Skeletal muscle tissue (tissue), 4 donors: ENCODE measurements around the gene ZDHHC16. TPM values are rescaled to one million over a fixed set of nuclear protein-coding genes. Genes with fewer than 3 reads are reported as not detected.
"Not testable (repeated sequence)": the region's sequence is repeated elsewhere in the genome, so short reads cannot be mapped to it uniquely, and the experiment has no call there.

ENCODE experiments used
- H3K27ac ChIP-seq: one replicate; pipeline ENCODE4 v1.7.0; 2013; ENCODE audit warnings: mild to moderate bottlenecking, low read depth, low read length, inconsistent platforms
- H3K27me3 ChIP-seq, 3 donors: one replicate each; pipeline ENCODE4 v1.7.0; 2013; ENCODE audit warnings: low read length in 3 of 3; ENCODE audit not compliant: control insufficient read depth in 3 of 3, insufficient read depth in 3 of 3
- H3K36me3 ChIP-seq, 3 donors: one replicate each; pipeline ENCODE4 v1.7.0; 2013; ENCODE audit warnings: low read length in 3 of 3; ENCODE audit not compliant: control insufficient read depth in 3 of 3, insufficient read depth in 3 of 3
- H3K4me1 ChIP-seq, 3 donors: one replicate each; pipeline ENCODE4 v1.7.0; 2013; ENCODE audit warnings: low read length in 3 of 3, mild to moderate bottlenecking in 3 of 3; ENCODE audit not compliant: control insufficient read depth in 3 of 3, insufficient read depth in 3 of 3
- H3K4me3 ChIP-seq, 3 donors: one replicate each; pipeline ENCODE4 v1.7.0; 2013; ENCODE audit warnings: low read length in 3 of 3
- H3K9ac ChIP-seq, 3 donors: one replicate each; pipeline ENCODE4 v1.7.0; 2013; ENCODE audit warnings: low read length in 3 of 3, mild to moderate bottlenecking in 3 of 3, moderate library complexity in 2 of 3, low read depth in 1 of 3
- H3K9me3 ChIP-seq, 3 donors: one replicate each; pipeline ENCODE4 v1.7.0; 2013; ENCODE audit warnings: low read length in 3 of 3; ENCODE audit not compliant: control insufficient read depth in 3 of 3
- total RNA-seq: library from RNA; depleted of rRNA; stranded (reverse); fragments of >200 nt; gene quantifications from one replicate; pipeline ENCODE4 v1.2.3, GENCODE V29; 2014
- donor health status: Osteomylitis.

Gene ZDHHC16
- 32.4 TPM for total RNA-seq

- Histone ChIP-seq H3K36me3 (peaks cover 8 to 12% (median 11%) of the 10 kb centered on the region in 3 donors), H3K27me3 (no peaks in the 10 kb centered on the region), H3K9me3 (no peaks in the 10 kb centered on the region), H3K4me1 (peaks cover 26 to 34% (median 29%) of the 10 kb centered on the region in 3 donors), H3K4me3 (peak within 1 kb of the TSS; percentile 95 to 99 (median 99)), H3K27ac (peak within 1 kb of the TSS; percentile 32), H3K9ac (peak within 1 kb of the TSS; percentile 63 to 90 (median 80))
These were observed at the start of gene ZDHHC16, which contains the start of gene EXOSC1 for GRCh38 chr10:97445722-97446639. ZDHHC16 (plus strand) TSS chr10:97446175; CDS start chr10:97451676, 5,501 bp downstream. EXOSC1 (minus strand) TSS chr10:97446006; CDS start chr10:97445985, 21 bp downstream.

GRCh38 chr10:97399843-97400545 is 46.0 kb upstream of the ZDHHC16 start:
- H3K4me3 ChIP-seq, result peak overlapping the region; percentile 79 to 97 (median 95)
- H3K9ac ChIP-seq, result peak overlapping the region; percentile 87 to 90 (median 88)
- peaks cover 12 to 18% (median 16%) of the 10 kb centered on the region in 3 donors for H3K4me1 ChIP-seq
- H3K27me3 ChIP-seq, result no peaks in the 10 kb centered on the region
- no peaks in the 10 kb centered on the region for H3K9me3 ChIP-seq
- peak overlapping the region; percentile 90 for H3K27ac ChIP-seq
- peaks cover 7 to 11% (median 8%) of the 10 kb centered on the region in 3 donors for H3K36me3 ChIP-seq

GRCh38 chr10:97400665-97401454 is 45.1 kb upstream of the ZDHHC16 start, which contains the start of gene RRP12:
RRP12 (minus strand) TSS chr10:97401340; CDS start chr10:97401231, 109 bp downstream.
- no peaks in the 10 kb centered on the region for H3K9me3 ChIP-seq

DNA sequence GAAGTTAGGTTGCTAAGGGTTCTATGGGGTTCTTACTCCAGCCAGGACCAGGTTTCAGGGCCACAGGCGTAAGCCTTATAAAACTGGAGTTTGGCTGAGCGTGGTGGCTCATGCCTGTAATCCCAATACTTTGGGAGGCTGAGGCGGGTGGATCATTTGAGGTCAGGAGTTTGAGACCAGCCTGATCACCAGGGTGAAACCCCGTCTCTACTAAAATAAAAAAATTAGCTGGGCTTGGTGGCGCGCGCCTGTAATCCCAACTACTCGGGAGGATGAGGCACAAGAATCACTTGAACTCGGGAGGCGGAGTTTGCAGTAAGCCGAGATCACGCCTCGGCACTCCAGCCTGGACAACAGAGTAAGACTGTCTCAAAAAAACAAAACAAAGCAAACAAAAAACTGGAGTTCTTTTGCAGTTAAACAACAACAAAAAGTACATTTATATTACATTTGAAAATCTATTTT is 44.5 kb upstream of the ZDHHC16 start:
- peak overlapping the region; percentile 90 for H3K27ac ChIP-seq
- peak overlapping the region; percentile 87 to 90 (median 88) for H3K9ac ChIP-seq
- peaks cover 12 to 18% (median 16%) of the 10 kb centered on the region in 3 donors for H3K4me1 ChIP-seq
- H3K36me3 ChIP-seq, result peaks cover 1 to 2% (median 2%) of the 10 kb centered on the region in 3 donors
- H3K9me3 ChIP-seq, result no peaks in the 10 kb centered on the region
- H3K27me3 ChIP-seq, result no peaks in the 10 kb centered on the region
- peak overlapping the region; percentile 79 to 97 (median 95) for H3K4me3 ChIP-seq

More at GRCh38 chr10:97400665-97401454, 45.1 kb upstream of the ZDHHC16 start, which contains the start of gene RRP12:
- Histone ChIP-seq H3K4me3 (peak within 1 kb of the TSS; percentile 79 to 97 (median 95)), H3K27me3 (no peaks in the 10 kb centered on the region), H3K9ac (peak within 1 kb of the TSS; percentile 87 to 90 (median 88)), H3K27ac (peak within 1 kb of the TSS; percentile 90), H3K4me1 (peaks cover 12 to 18% (median 16%) of the 10 kb centered on the region in 3 donors), H3K36me3 (peaks cover 7 to 8% (median 8%) of the 10 kb centered on the region in 3 donors)

- H3K9me3 ChIP-seq, result no peaks in the 10 kb centered on the region
- H3K36me3 ChIP-seq, result no peaks in the 10 kb centered on the region
- peaks cover 16 to 22% (median 21%) of the 10 kb centered on the region in 3 donors for H3K4me1 ChIP-seq
These were observed 41.9 kb upstream of the ZDHHC16 start for GRCh38 chr10:97404044-97404443.

GRCh38 chr10:97406064-97406463 is 39.9 kb upstream of the ZDHHC16 start:
- H3K36me3 ChIP-seq, result no peaks in the 10 kb centered on the region
- H3K4me3 ChIP-seq, result no peak overlapping the region
- H3K27ac ChIP-seq, result peak overlapping the region; percentile 40
- H3K9me3 ChIP-seq, result no peaks in the 10 kb centered on the region
- H3K4me1 ChIP-seq, result peaks cover 7 to 11% (median 8%) of the 10 kb centered on the region in 3 donors
- no peak overlapping the region for H3K9ac ChIP-seq
- no peaks in the 10 kb centered on the region for H3K27me3 ChIP-seq

More at GRCh38 chr10:97404044-97404443, 41.9 kb upstream of the ZDHHC16 start:
- Histone ChIP-seq H3K27ac (no peak overlapping the region), H3K4me3 (no peak overlapping the region), H3K9ac (no peak overlapping the region), H3K27me3 (no peaks in the 10 kb centered on the region)

DNA sequence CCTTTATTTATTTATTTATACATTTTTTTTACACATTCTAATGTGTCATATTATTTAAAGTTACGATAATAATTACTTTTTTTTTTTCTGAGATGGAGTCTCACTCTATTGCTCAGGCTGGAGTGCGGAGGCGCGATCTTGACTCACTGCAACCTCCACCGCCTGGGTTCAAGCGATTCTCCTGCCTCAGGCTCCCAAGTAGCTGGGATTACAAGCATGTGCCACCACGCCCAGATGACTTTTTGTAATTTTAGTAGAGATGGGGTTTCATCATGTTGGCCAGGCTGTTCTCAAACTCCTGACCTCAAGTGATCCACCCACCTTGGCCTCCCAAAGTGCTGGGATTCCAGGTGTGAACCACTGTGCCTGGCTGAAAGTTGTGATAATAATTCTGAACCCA is 39.5 kb upstream of the ZDHHC16 start:
- not testable (repeated sequence) for H3K27ac ChIP-seq

GRCh38 chr10:97407211-97407951 is 38.6 kb upstream of the ZDHHC16 start:
- H3K9me3 ChIP-seq, result no peaks in the 10 kb centered on the region
- peak overlapping the region in 2 of 3 donors; percentile 56 for H3K4me3 ChIP-seq
- peak overlapping the region in 1 of 3 donors; percentile 16 for H3K9ac ChIP-seq
- H3K4me1 ChIP-seq, result peaks cover 4 to 6% (median 4%) of the 10 kb centered on the region in 3 donors
- H3K36me3 ChIP-seq, result no peaks in the 10 kb centered on the region
- no peak overlapping the region for H3K27ac ChIP-seq
- no peaks in the 10 kb centered on the region for H3K27me3 ChIP-seq

More for the DNA sequence above, 39.5 kb upstream of the ZDHHC16 start:
- not testable (repeated sequence) for H3K9ac ChIP-seq, H3K9me3 ChIP-seq, H3K36me3 ChIP-seq, H3K4me3 ChIP-seq, H3K27me3 ChIP-seq, H3K4me1 ChIP-seq
